ENCODE results near the gene ADCY1. TPM values are rescaled to one million over a fixed set of nuclear protein-coding genes. Genes with fewer than 3 reads are reported as not detected.
A peak's percentile ranks its signal among the peaks of the same experiment; 100 is the strongest.

ADCY1 gene
- total and polyA plus RNA-seq, 3 experiments from 2014 or later = 0.79 to 1.3 TPM; not detected in 1

DNA sequence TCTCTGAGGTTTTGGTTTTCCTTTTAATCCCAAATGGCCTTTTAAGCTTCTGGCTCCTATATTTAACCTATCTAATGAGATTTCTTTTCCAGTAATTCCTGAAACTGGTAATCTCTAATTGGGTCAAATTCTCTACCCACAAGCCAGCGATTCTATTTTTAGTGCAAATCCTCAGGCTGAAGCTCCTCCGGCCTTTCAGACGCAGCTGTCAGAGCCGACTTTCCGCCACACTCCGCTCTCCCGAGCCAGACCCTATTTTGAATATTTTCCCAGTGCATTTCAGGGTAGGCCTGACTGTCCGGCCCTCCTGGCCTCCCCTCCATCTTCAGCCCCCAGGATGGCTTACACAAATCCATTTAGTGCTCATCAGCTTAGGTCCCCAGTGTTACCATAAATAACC, 9.7 kb upstream of the ADCY1 start:
- no peak overlapping the region for H3K4me3 Mint-ChIP-seq
- no peak overlapping the region for H3K27ac Mint-ChIP-seq
- peaks cover 0 to 7% (median 6%) of the 10 kb centered on the region in 5 donors for H3K9me3 Mint-ChIP-seq
- H3K36me3 Mint-ChIP-seq = no peaks in the 10 kb centered on the region
- no peak for DNase-seq
- H3K4me1 ChIP-seq (ENCODE audit: insufficient read depth, low read length) = no peaks in the 10 kb centered on the region
- ChIA-PET POLR2A (no interaction called here), CTCF (no interaction called here)
- no peaks in the 10 kb centered on the region for H3K36me3 ChIP-seq (ENCODE audit: insufficient read depth, low read length)
- no peak overlapping the region for H3K27ac ChIP-seq (ENCODE audit: low read depth, low read length)
- H3K27me3 ChIP-seq (ENCODE audit: insufficient read depth, low read length, poor library complexity, severe bottlenecking) = no peaks in the 10 kb centered on the region
- no peak overlapping the region for H3K4me3 ChIP-seq (ENCODE audit: low read length)
- no peaks in the 10 kb centered on the region for H3K9me3 ChIP-seq (ENCODE audit: low read length)
- H3K4me1 Mint-ChIP-seq = no peaks in the 10 kb centered on the region
- peaks cover 12 to 13% of the 10 kb centered on the region in 2 donors for H3K27me3 Mint-ChIP-seq

- peaks cover 11 to 13% of the 10 kb centered on the region in 2 donors for H3K27me3 Mint-ChIP-seq
- no peaks in the 10 kb centered on the region for H3K27me3 ChIP-seq (ENCODE audit: insufficient read depth, low read length, poor library complexity, severe bottlenecking)
- H3K4me1 ChIP-seq (ENCODE audit: insufficient read depth, low read length) = no peaks in the 10 kb centered on the region
- no peaks in the 10 kb centered on the region for H3K4me1 Mint-ChIP-seq
- CTCF ChIA-PET = no interaction called here
- no peak overlapping the region for H3K4me3 Mint-ChIP-seq
- no peaks in the 10 kb centered on the region for H3K36me3 Mint-ChIP-seq
- DNase-seq = no peak
- no peak overlapping the region for H3K27ac ChIP-seq (ENCODE audit: low read depth, low read length)
- no peaks in the 10 kb centered on the region for H3K36me3 ChIP-seq (ENCODE audit: insufficient read depth, low read length)
- no peaks in the 10 kb centered on the region for H3K9me3 ChIP-seq (ENCODE audit: low read length)
- POLR2A ChIA-PET = no interaction called here
- no peak overlapping the region for H3K4me3 ChIP-seq (ENCODE audit: low read length)
- H3K9me3 Mint-ChIP-seq = peaks cover 0 to 4% (median 2%) of the 10 kb centered on the region in 5 donors
- H3K27ac Mint-ChIP-seq = no peak overlapping the region
Observed at GRCh38 chr7:45564886-45565455, 9.2 kb upstream of the ADCY1 start.

DNA sequence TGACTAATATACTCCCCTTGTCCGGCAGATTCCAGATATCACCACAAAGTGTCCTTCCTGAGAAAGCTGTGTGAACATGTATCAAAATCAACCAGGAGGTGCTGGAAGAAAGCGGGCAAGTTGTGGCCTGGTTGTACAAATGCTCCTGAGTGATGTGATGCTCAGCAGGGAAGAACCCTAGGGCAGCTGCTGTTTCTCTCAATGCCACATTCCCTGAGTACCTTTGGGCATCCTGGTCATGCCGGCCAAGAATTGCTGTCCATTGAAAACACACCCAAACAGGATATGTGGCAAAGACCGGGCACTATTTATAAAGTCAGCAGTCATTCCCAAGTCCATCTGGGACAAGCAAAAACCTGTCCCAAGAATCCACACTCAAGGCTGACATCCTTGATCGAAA, 7.8 kb upstream of the ADCY1 start:
- H3K9me3 ChIP-seq (ENCODE audit: low read length) = no peaks in the 10 kb centered on the region
- H3K36me3 Mint-ChIP-seq = no peaks in the 10 kb centered on the region
- H3K27me3 ChIP-seq (ENCODE audit: insufficient read depth, low read length, poor library complexity, severe bottlenecking) = no peaks in the 10 kb centered on the region
- no peak overlapping the region for H3K4me3 Mint-ChIP-seq
- CTCF ChIA-PET = no interaction called here
- no peak overlapping the region for H3K27ac ChIP-seq (ENCODE audit: low read depth, low read length)
- peak overlapping the region in 1 of 8 donors; percentile 27 for H3K27ac Mint-ChIP-seq
- no peaks in the 10 kb centered on the region for H3K4me1 Mint-ChIP-seq
- H3K27me3 Mint-ChIP-seq = peaks cover 16 to 17% of the 10 kb centered on the region in 2 donors
- DNase-seq = no peak
- H3K9me3 Mint-ChIP-seq = no peaks in the 10 kb centered on the region
- no peak overlapping the region for H3K4me3 ChIP-seq (ENCODE audit: low read length)
- H3K36me3 ChIP-seq (ENCODE audit: insufficient read depth, low read length) = no peaks in the 10 kb centered on the region
- H3K4me1 ChIP-seq (ENCODE audit: insufficient read depth, low read length) = no peaks in the 10 kb centered on the region
- POLR2A ChIA-PET = no interaction called here

DNA sequence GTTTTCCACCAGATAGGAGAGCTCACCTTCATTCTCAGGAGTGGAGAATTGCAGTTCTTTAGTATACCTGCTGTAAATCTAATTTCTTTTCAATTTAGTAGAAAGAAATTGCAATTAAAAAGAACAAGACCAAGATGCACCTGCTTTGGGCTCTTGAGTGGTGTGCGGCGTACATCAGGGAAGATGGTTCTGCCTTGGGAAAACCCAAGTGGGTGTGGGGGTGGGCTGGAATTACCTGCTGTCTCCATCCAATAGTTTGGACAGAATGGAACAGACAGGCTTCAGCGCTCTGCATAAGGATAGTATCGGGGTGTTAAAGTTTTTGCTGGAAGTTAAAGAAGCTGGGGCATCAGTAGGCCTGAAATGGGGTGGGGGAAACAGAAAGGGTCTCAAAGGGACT, 7.2 kb upstream of the ADCY1 start:
- CTCF ChIA-PET = no interaction called here
- no peaks in the 10 kb centered on the region for H3K4me1 Mint-ChIP-seq

DNA sequence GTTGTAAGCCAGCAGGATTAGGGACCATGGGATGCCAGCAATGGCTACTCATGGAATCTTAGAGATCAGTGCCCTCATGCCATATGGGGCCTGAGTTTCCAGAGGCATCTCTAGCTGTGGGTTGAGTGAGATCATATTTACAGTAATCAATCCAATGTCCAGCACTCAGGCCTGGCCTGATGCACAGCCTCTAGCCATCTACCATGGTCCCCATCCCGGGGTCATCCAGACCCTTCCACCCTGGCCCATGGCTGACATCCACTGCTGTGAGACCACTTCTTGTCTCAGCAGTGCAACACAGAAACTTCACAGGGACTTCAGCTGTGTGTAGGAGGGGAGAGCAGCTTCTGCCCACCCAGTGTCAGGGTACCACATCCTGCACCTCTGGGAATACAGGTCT, 6.5 kb upstream of the ADCY1 start:
- ChIA-PET CTCF (no interaction called here), POLR2A (no interaction called here)
- Histone ChIP-seq H3K9me3 (ENCODE audit: low read length) (no peaks in the 10 kb centered on the region), H3K36me3 (ENCODE audit: insufficient read depth, low read length) (no peaks in the 10 kb centered on the region), H3K4me1 (ENCODE audit: insufficient read depth, low read length) (no peaks in the 10 kb centered on the region), H3K27ac (ENCODE audit: low read depth, low read length) (no peak overlapping the region), H3K4me3 (ENCODE audit: low read length) (no peak overlapping the region), H3K27me3 (ENCODE audit: insufficient read depth, low read length, poor library complexity, severe bottlenecking) (no peaks in the 10 kb centered on the region)
- peaks cover 19 to 25% of the 10 kb centered on the region in 2 donors for H3K27me3 Mint-ChIP-seq
- H3K9me3 Mint-ChIP-seq = peaks cover 0 to 2% (median 0%) of the 10 kb centered on the region in 5 donors
- no peak overlapping the region for H3K27ac Mint-ChIP-seq
- no peak for DNase-seq
- H3K4me1 Mint-ChIP-seq = no peaks in the 10 kb centered on the region
- no peak overlapping the region for H3K4me3 Mint-ChIP-seq
- no peaks in the 10 kb centered on the region for H3K36me3 Mint-ChIP-seq

More for the DNA sequence above, 7.2 kb upstream of the ADCY1 start:
- Mint-ChIP-seq H3K27ac (no peak overlapping the region), H3K27me3 (peaks cover 16 to 18% of the 10 kb centered on the region in 2 donors), H3K36me3 (no peaks in the 10 kb centered on the region), H3K9me3 (no peaks in the 10 kb centered on the region), H3K4me3 (no peak overlapping the region)
- DNase-seq = no peak
- Histone ChIP-seq H3K4me3 (ENCODE audit: low read length) (no peak overlapping the region), H3K4me1 (ENCODE audit: insufficient read depth, low read length) (no peaks in the 10 kb centered on the region), H3K27me3 (ENCODE audit: insufficient read depth, low read length, poor library complexity, severe bottlenecking) (no peaks in the 10 kb centered on the region), H3K36me3 (ENCODE audit: insufficient read depth, low read length) (no peaks in the 10 kb centered on the region), H3K9me3 (ENCODE audit: low read length) (no peaks in the 10 kb centered on the region), H3K27ac (ENCODE audit: low read depth, low read length) (no peak overlapping the region)
- POLR2A ChIA-PET = no interaction called here

GRCh38 chr7:45568536-45569289, 5.5 kb upstream of the ADCY1 start:
- H3K36me3 Mint-ChIP-seq = no peaks in the 10 kb centered on the region
- H3K4me1 ChIP-seq (ENCODE audit: insufficient read depth, low read length) = no peaks in the 10 kb centered on the region
- POLR2A ChIA-PET = no interaction called here
- H3K9me3 Mint-ChIP-seq = peaks cover 0 to 3% (median 0%) of the 10 kb centered on the region in 5 donors
- H3K36me3 ChIP-seq (ENCODE audit: insufficient read depth, low read length) = no peaks in the 10 kb centered on the region
- CTCF ChIA-PET = no interaction called here
- no peaks in the 10 kb centered on the region for H3K27me3 ChIP-seq (ENCODE audit: insufficient read depth, low read length, poor library complexity, severe bottlenecking)
- no peak for DNase-seq
- H3K27ac ChIP-seq (ENCODE audit: low read depth, low read length) = no peak overlapping the region
- no peaks in the 10 kb centered on the region for H3K9me3 ChIP-seq (ENCODE audit: low read length)
- H3K27ac Mint-ChIP-seq = no peak overlapping the region
- H3K4me3 Mint-ChIP-seq = no peak overlapping the region
- H3K27me3 Mint-ChIP-seq = peaks cover 25 to 34% of the 10 kb centered on the region in 2 donors
- no peak overlapping the region for H3K4me3 ChIP-seq (ENCODE audit: low read length)
- peaks cover 0 to 9% (median 3%) of the 10 kb centered on the region in 3 donors for H3K4me1 Mint-ChIP-seq

- H3K27ac Mint-ChIP-seq = no peak overlapping the region
- H3K4me1 ChIP-seq (ENCODE audit: insufficient read depth, low read length) = no peaks in the 10 kb centered on the region
- no peaks in the 10 kb centered on the region for H3K27me3 ChIP-seq (ENCODE audit: insufficient read depth, low read length, poor library complexity, severe bottlenecking)
- peaks cover 0 to 3% (median 0%) of the 10 kb centered on the region in 5 donors for H3K9me3 Mint-ChIP-seq
- ChIA-PET POLR2A (no interaction called here), CTCF (no interaction called here)
- H3K9me3 ChIP-seq (ENCODE audit: low read length) = no peaks in the 10 kb centered on the region
- no peak overlapping the region for H3K4me3 Mint-ChIP-seq
- H3K4me3 ChIP-seq (ENCODE audit: low read length) = no peak overlapping the region
- DNase-seq = no peak
- peaks cover 0 to 11% (median 3%) of the 10 kb centered on the region in 3 donors for H3K4me1 Mint-ChIP-seq
- no peaks in the 10 kb centered on the region for H3K36me3 Mint-ChIP-seq
- no peaks in the 10 kb centered on the region for H3K36me3 ChIP-seq (ENCODE audit: insufficient read depth, low read length)
- peaks cover 22 to 34% of the 10 kb centered on the region in 2 donors for H3K27me3 Mint-ChIP-seq
- H3K27ac ChIP-seq (ENCODE audit: low read depth, low read length) = no peak overlapping the region
Observed at GRCh38 chr7:45569290-45569685, 4.9 kb upstream of the ADCY1 start.

DNA sequence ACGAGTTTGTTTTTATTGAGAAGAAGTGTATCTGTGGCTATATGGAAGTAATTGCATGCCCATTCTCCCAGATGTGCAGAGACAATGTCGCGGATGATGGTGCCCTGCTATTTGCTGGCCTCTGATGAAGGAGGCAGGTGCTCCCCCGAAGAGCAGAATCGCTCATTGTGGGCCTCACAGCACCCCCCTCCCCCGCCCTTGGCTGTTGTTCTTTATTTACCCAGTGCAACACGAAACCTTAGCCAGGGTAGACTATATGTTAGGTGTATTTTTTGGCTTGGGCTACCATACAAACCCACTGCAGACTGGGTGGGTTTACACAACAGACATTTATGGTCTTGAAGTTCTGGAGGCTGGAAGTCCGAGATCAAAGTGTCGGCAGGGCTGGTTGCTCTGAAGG, 3.4 kb upstream of the ADCY1 start:
- POLR2A ChIA-PET = no interaction called here
- peaks cover 0 to 3% (median 0%) of the 10 kb centered on the region in 5 donors for H3K9me3 Mint-ChIP-seq

More for the DNA sequence above, 3.4 kb upstream of the ADCY1 start:
- Histone ChIP-seq H3K9me3 (ENCODE audit: low read length) (no peaks in the 10 kb centered on the region), H3K27me3 (ENCODE audit: insufficient read depth, low read length, poor library complexity, severe bottlenecking) (no peaks in the 10 kb centered on the region), H3K27ac (ENCODE audit: low read depth, low read length) (no peak overlapping the region), H3K4me1 (ENCODE audit: insufficient read depth, low read length) (no peaks in the 10 kb centered on the region), H3K4me3 (ENCODE audit: low read length) (no peak overlapping the region), H3K36me3 (ENCODE audit: insufficient read depth, low read length) (no peaks in the 10 kb centered on the region)
- no peak overlapping the region for H3K27ac Mint-ChIP-seq
- no peak overlapping the region for H3K4me3 Mint-ChIP-seq
- CTCF ChIA-PET = no interaction called here
- peaks cover 0 to 11% (median 3%) of the 10 kb centered on the region in 3 donors for H3K4me1 Mint-ChIP-seq
- H3K36me3 Mint-ChIP-seq = no peaks in the 10 kb centered on the region
- no peak for DNase-seq
- H3K27me3 Mint-ChIP-seq = peaks cover 23 to 42% of the 10 kb centered on the region in 2 donors

Measured in CD8-positive, alpha-beta memory T cell (primary cell).